NCI-H460 (cell line): ENCODE data around the gene AGAP4. TPM values are rescaled to one million over a fixed set of nuclear protein-coding genes. Genes with fewer than 3 reads are reported as not detected.
"Not testable (repeated sequence)": the region's sequence is repeated elsewhere in the genome, so short reads cannot be mapped to it uniquely, and the experiment has no call there.

ENCODE experiments used
- DNase-seq: peaks from one replicate; pipeline ENCODE4 v3.0.0-alpha.2; 2016; ENCODE audit warnings: low read depth; ENCODE audit errors: extremely low read depth
- small RNA-seq, 2 experiments: library from RNA; depleted of rRNA; stranded (forward); fragments of <200 nt; gene quantifications; one replicate each; pipeline ENCODE3, GENCODE V24; 2014
- total RNA-seq: library from RNA; depleted of rRNA; stranded (reverse); fragments of >200 nt; shearing (Covaris generic); gene quantifications from 2 replicates; pipeline ENCODE4 v1.2.3, GENCODE V29; 2014; rRNA removed

The AGAP4 gene
- total RNA-seq, 1 experiment from 2014 or later = 13.2 TPM

DNA sequence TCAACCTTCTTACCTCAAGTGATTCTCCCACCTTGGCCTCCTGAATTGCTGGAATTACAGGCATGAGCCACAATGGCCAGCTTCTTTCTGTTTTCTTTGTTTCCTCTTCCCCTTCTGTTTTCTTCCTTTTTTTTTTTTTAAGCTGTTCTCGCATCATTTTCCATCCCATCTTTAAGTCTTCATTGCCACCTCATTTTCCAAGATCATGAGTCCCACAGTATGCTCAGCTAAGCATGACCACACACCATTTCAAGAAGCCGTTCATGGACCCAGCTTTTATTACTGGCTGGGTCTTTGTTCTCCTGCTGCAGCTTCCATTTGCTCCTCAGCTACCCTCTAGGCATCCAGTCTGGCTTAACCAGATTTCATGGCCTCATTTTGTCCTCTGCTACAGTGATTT is 52.5 kb downstream of the AGAP4 start:
- DNase-seq = not testable (repeated sequence)

DNA sequence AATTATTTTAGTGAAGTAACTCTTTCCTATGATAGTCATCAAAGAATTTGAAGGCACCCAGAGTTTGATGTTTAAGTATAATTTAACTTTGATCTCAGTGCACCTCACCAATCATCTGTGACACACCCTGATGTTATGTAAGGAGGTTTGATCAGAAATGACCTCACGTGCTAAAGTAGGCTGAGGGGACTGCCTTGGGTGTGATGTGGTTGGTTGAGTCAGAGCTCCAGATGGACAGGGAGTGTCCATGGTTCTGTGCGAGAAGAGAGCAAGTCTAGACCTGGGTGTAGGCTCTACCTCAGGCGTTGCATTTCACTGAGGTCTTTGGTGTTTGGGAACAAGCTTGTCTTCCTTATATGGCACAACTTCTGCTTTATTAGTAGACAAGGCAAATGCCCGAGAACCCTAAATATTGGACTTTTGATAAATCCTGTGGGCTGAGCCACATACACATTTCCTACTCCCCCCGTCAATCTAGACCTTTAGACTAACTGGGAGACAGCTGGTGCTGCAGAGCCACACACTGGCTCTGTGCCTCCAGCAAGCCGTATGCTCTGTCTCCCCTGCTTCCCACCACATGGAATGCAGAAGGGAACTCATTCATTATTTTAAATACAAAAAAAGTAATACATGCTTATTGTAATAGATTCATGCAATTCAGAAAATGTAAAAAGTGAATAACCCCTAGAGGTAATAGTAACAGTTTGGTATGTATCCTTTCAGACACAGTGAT is 56.4 kb downstream of the AGAP4 start:
- not testable (repeated sequence) for DNase-seq

DNA sequence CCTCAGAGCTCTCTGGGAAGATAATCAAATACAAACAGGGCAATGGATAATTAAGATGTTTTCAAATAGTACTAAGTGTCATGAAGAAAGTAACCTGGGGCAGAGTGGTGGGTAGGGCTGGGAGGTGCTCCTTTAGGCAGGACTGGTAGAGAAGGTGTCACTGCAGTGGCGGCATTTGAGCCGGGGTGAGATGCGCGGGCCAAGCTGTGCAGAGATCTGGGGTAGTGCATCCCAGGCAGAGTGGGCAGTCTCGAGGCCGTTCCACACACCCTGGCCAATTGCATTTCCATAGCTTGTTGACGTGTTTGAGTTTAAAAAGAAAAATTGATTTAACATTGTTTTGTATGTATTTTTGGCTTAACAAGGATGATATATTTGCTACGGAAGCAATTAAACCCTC is 57.3 kb downstream of the AGAP4 start:
- not testable (repeated sequence) for DNase-seq

DNA sequence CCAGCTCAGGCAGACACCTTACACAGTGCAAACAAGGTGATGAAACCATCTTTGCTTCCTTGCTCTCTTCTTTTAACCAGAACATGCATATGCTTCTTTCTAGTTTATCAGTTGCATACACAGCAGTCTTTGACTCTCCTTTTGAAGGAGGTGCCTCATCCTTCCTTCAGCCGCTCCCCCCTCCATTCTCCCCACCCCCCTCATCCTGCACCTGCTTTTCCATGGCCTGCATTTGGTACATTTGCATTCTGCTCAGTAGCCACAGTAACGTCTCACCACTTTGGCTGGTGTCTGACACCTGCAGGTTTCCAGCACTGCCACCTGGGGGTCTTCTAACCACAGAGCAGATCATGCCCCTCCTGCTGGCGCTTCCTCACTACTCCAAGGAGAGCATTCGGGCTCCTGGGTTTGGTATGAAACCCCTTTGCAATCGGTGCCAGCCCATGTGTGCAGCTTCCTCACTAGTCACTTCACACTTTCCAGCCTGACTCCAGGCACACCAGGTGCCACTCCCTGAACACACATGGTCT is 60.0 kb downstream of the AGAP4 start:
- not testable (repeated sequence) for DNase-seq

DNA sequence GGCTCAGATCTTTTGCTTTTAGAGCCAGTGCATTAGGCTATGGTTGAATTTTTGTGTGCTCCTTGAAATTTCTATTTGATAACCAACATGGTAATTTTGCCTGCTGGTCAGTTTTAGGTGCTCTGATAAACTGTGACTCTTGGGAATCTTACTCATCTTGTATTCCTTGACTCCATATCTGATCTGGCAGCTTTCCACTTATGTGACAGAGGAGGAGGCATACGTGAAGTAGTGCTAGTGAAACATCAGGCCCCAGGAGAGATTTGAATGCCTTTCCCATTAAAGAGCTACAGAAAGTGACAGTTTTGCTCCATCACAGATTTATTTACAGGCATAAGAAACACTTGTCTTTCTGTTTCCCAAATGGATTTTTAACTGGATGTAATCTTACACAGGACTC is 61.1 kb downstream of the AGAP4 start:
- DNase-seq = not testable (repeated sequence)

Small RNAs within 50 kb of the gene (small RNA-seq; reads per million reads assigned to genes)
- gene AC012044.1 (0 reads per million in 2 experiments), gene RNA5SP310 (0 reads per million in 2 experiments)

Other genes with a start within 250 kb of the AGAP4 start
- gene ZFAND4, start 174.7 kb downstream of the AGAP4 start, total RNA-seq = 5.5 and 7.6 TPM in 2 replicates
- gene WASHC2C, start 120.2 kb downstream of the AGAP4 start, total RNA-seq = 25.9 and 35.0 TPM in 2 replicates
- gene TIMM23, start 125.0 kb upstream of the AGAP4 start, total RNA-seq = 73.2 and 85.9 TPM in 2 replicates
- gene NCOA4, start 183.1 kb upstream of the AGAP4 start, total RNA-seq = 101 and 107 TPM in 2 replicates
- gene MSMB, start 198.8 kb upstream of the AGAP4 start, total RNA-seq = not detected in 2 replicates